Kidney (tissue), 14 donors: Measurements from ENCODE around the gene SLC11A1. TPM values are rescaled to one million over a fixed set of nuclear protein-coding genes. Genes with fewer than 3 reads are reported as not detected.

Experiments used
- DNase-seq, 5 donors: peaks; one replicate each; pipeline ENCODE4 v3.0.0-alpha.2; 2013 to 2020
- FAIRE-seq: peaks from 2 replicates; lab custom pipeline; 2012; peaks lifted over from hg19 to GRCh38; lab: Jason Lieb, UNC
- H3K27ac ChIP-seq, 2 donors: one replicate each; pipeline ENCODE4 v1.7.0; 2013; ENCODE audit warnings: low read depth in 2 of 2, low read length in 2 of 2, inconsistent platforms in 1 of 2
- H3K27me3 ChIP-seq: one replicate; pipeline ENCODE4 v1.7.1; 2013; ENCODE audit warnings: low read length, inconsistent platforms; ENCODE audit not compliant: control insufficient read depth, insufficient read depth
- H3K36me3 ChIP-seq, 3 donors: one replicate each; pipeline versions ENCODE4 v1.7.0 to v1.7.1; 2013; ENCODE audit warnings: low read length in 3 of 3, control low read depth in 1 of 3, inconsistent platforms in 1 of 3; ENCODE audit not compliant: insufficient read depth in 3 of 3, control insufficient read depth in 2 of 3
- H3K4me1 ChIP-seq, 3 donors: one replicate each; pipeline versions ENCODE4 v1.7.0 to v1.7.1; 2013; ENCODE audit warnings: low read length in 3 of 3, inconsistent platforms in 1 of 3, low read depth in 1 of 3; ENCODE audit not compliant: control insufficient read depth in 2 of 3, insufficient read depth in 2 of 3
- H3K4me3 ChIP-seq, 3 donors: one replicate each; pipeline versions ENCODE4 v1.7.0 to v1.8.1; 2013; ENCODE audit warnings: low read length in 3 of 3, control low read depth in 1 of 3, inconsistent platforms in 1 of 3
- H3K9ac ChIP-seq, 3 donors: one replicate each; pipeline versions ENCODE4 v1.7.0 to v1.7.1; 2013; ENCODE audit warnings: low read length in 3 of 3, control low read depth in 1 of 3, inconsistent platforms in 1 of 3
- H3K9me3 ChIP-seq, 3 donors: one replicate each; pipeline versions ENCODE4 v1.7.0 to v1.7.1; 2013; ENCODE audit warnings: low read length in 3 of 3, control low read depth in 1 of 3, inconsistent platforms in 1 of 3; ENCODE audit not compliant: control insufficient read depth in 2 of 3, insufficient read depth in 1 of 3
- intact Hi-C: fragments of 100-400 bp; cut with DNase I; formaldehyde crosslinking; loops from one replicate; pipeline ENCODE4 v1.11.1; 2022
- polyA plus RNA-seq: library from polyadenylated mRNA; stranded (reverse); fragments of 350-450 nt; fragmentation: Illumina TruSeq; extraction: RNeasy Lipid Tissue Mini Kit (QIAGEN cat#74804); gene quantifications from one replicate; pipeline ENCODE4 v1.2.3, GENCODE V29; 2014; ENCODE audit warnings: low read depth, low replicate concordance; ENCODE audit not compliant: insufficient read depth
- total RNA-seq: library from RNA; stranded (reverse); fragmentation: NEBNext Ultra II Directional; extraction: Animal tissue kit (Norgen Biotek cat#: 25700); gene quantifications from one replicate; pipeline ENCODE4 v1.2.1, GENCODE V29; 2021
- TF ChIP-seq, protein P1 (sequence below): IDR thresholded peaks from 3 replicates; pipeline ENCODE4 v1.5.1; 2012; ENCODE audit warnings: mild to moderate bottlenecking, moderate library complexity, borderline replicate concordance; ENCODE audit not compliant: insufficient read depth; ENCODE audit errors: extremely low read depth
- donor health status: control.
- donor health status: control.
- donor health status: control.
- donor health status: control.
- donor health status: control.
- donor health status: DM: yes; HTN: yes; CAD: no.
- donor health status: Normal renal cell carcinoma (clear cell type).

Gene SLC11A1
- total and polyA plus RNA-seq, 2 donors from 2014 or later, result 1.2 to 37.6 TPM

DNA sequence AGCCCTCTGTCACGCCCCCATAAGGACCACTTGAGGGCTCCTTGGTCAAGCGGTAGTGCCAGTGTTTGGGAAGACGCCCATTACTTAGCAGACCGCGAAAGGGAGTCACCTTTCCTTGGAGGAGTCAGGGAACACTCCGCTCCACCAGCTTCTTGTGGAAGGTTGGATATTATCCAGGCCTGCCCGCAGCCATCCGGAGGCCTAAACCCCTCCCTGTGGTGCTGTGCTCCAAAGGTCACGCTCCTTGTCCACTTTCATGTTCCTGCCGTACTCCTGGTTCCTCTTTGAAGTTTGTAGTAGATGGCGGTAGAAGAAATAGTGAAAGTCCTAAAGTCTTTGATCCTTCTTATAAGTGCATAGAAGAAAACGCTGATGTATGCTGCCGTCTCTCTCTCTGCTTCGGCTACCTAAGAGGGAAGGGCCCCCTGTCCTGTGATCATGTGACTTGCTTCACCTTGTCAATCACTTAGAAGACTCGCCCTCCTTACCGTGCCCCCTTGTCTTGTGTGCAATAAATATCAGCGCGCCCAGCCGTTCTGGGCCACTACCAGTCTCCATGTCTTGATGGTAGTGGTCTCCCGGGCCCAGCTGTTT lies 27.1 kb upstream of the SLC11A1 start:
- peaks cover 0 to 18% (median 0%) of the 10 kb centered on the region in 3 donors for H3K4me1 ChIP-seq
- H3K9ac ChIP-seq, result peak overlapping the region in 1 of 3 donors; percentile 15
- intact Hi-C loops, result loop anchor here (10.0 kb wide), 1 partner anchor 50 kb away; no protein-coding TSS in a partner anchor
- peaks cover 0 to 3% (median 0%) of the 10 kb centered on the region in 3 donors for H3K9me3 ChIP-seq
- H3K27me3 ChIP-seq, result no peaks in the 10 kb centered on the region
- DNase-seq (peak in 3 of 5 donors; percentile 61 to 86 (median 63)), FAIRE-seq (no peak)
- H3K27ac ChIP-seq, result peak overlapping the region in 1 of 2 donors; percentile 13
- H3K4me3 ChIP-seq, result peak overlapping the region in 2 of 3 donors; percentile 18 to 29
- TF ChIP-seq, protein P1, sequence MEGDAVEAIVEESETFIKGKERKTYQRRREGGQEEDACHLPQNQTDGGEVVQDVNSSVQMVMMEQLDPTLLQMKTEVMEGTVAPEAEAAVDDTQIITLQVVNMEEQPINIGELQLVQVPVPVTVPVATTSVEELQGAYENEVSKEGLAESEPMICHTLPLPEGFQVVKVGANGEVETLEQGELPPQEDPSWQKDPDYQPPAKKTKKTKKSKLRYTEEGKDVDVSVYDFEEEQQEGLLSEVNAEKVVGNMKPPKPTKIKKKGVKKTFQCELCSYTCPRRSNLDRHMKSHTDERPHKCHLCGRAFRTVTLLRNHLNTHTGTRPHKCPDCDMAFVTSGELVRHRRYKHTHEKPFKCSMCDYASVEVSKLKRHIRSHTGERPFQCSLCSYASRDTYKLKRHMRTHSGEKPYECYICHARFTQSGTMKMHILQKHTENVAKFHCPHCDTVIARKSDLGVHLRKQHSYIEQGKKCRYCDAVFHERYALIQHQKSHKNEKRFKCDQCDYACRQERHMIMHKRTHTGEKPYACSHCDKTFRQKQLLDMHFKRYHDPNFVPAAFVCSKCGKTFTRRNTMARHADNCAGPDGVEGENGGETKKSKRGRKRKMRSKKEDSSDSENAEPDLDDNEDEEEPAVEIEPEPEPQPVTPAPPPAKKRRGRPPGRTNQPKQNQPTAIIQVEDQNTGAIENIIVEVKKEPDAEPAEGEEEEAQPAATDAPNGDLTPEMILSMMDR, result no peak
- H3K36me3 ChIP-seq, result no peaks in the 10 kb centered on the region

GRCh38 chr2:218357236-218358177 lies 24.6 kb upstream of the SLC11A1 start:
- FAIRE-seq (no peak), DNase-seq (peak in 3 of 5 donors; percentile 51 to 70 (median 67))
- Histone ChIP-seq H3K27me3 (no peaks in the 10 kb centered on the region), H3K4me1 (peaks cover 0 to 18% (median 0%) of the 10 kb centered on the region in 3 donors), H3K27ac (peak overlapping the region; percentile 90 to 93), H3K4me3 (peak overlapping the region in 2 of 3 donors; percentile 64 to 71), H3K9me3 (no peaks in the 10 kb centered on the region), H3K9ac (peak overlapping the region in 2 of 3 donors; percentile 41 to 73), H3K36me3 (no peaks in the 10 kb centered on the region)
- intact Hi-C loops, result loop anchor here (10.0 kb wide), 1 partner anchor 53 kb away; no protein-coding TSS in a partner anchor
- TF ChIP-seq, protein P1, result no peak

GRCh38 chr2:218360453-218360852 lies 21.6 kb upstream of the SLC11A1 start:
- intact Hi-C loops, result no loop called here
- no peaks in the 10 kb centered on the region for H3K27me3 ChIP-seq
- peak in 3 of 5 donors; percentile 49 to 74 (median 51) for DNase-seq
- H3K4me1 ChIP-seq, result peaks cover 0 to 18% (median 0%) of the 10 kb centered on the region in 3 donors
- no peaks in the 10 kb centered on the region for H3K9me3 ChIP-seq
- H3K27ac ChIP-seq, result peak overlapping the region; percentile 39 to 48
- TF ChIP-seq, protein P1, result no peak
- H3K9ac ChIP-seq, result no peak overlapping the region
- H3K4me3 ChIP-seq, result no peak overlapping the region
- H3K36me3 ChIP-seq, result no peaks in the 10 kb centered on the region
- no peak for FAIRE-seq
